ENCODE results near the gene SHOC2.

DNA sequence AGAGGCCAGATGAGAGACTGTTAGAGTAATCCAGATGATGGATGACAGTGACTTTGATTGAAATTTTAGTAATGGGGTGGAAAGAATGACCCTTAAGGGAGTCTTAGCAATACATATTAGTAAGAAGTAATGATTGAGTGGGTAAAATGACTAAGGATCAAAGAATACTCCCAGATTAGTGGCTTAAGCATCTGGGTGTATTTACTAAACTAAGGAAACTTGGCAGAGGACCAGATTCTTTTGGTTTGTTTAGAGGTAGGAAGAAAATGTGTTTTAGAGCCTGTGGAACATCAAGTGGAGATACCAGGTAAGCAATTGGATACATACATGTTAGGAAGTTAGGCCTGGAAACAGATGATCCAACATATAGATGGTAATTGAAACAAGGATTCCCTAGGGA, 98.6 kb downstream of the SHOC2 start:
- TF ChIP-seq, protein P1, sequence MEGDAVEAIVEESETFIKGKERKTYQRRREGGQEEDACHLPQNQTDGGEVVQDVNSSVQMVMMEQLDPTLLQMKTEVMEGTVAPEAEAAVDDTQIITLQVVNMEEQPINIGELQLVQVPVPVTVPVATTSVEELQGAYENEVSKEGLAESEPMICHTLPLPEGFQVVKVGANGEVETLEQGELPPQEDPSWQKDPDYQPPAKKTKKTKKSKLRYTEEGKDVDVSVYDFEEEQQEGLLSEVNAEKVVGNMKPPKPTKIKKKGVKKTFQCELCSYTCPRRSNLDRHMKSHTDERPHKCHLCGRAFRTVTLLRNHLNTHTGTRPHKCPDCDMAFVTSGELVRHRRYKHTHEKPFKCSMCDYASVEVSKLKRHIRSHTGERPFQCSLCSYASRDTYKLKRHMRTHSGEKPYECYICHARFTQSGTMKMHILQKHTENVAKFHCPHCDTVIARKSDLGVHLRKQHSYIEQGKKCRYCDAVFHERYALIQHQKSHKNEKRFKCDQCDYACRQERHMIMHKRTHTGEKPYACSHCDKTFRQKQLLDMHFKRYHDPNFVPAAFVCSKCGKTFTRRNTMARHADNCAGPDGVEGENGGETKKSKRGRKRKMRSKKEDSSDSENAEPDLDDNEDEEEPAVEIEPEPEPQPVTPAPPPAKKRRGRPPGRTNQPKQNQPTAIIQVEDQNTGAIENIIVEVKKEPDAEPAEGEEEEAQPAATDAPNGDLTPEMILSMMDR (conservative IDR thresholded peaks at IDR 0.05 in 1 of 2, IDR thresholded peaks at IDR 0.05 in 1 of 2; ENCODE audit: extremely low read depth in 1 of 2, insufficient read depth in 1 of 2, low read depth in 1 of 2, low read length in 2 of 2) = no peak
- no peak for TF ChIP-seq EZH2 (IDR thresholded peaks at IDR 0.05; ENCODE audit: borderline replicate concordance, low read length)
